ENCODE data around the gene CNN2.

DNA sequence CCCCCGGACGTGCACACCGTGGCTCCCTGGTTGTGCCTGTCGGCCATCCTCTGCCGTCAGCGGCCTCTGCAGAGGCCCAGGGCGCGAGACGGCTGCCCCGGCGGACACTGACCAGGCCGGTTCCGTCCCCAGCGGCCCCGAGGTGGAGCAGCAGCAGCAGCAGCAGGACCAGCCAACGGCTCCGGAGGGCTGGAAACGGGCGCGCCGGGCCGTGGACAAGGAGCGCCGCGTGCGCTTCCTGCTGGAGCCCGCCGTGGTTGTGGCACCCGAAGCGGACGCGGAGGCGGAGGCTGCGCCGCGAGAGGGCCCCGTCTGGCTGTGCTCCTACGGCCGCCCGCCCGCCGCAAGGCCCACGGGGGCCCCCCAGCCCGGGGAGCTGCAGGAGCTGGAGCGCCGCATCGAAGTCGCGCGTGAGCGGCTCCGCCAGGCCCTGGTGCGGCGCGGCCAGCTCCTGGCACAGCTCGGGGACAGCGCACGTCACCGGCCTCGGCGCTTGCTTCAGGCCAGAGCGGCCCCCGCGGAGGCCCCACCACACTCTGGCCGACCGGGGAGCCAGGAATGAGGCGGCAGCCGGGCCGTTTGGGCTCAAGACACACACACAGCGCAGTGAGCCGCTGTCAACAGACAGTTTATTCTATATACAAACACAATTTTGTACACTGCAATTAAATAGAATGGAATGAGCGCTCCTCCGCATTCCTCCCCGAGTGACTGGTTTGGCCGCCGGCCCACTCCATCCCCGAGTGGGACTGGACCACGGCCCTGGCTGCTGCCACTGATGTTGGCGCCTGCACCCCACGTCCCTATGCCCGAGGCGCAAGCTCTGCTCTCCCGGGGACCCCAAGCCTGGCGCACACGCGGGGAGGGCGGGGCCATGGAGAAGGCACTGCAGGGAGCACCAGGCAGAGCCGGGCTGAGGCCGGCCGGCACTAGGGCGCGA is 17.1 kb upstream of the CNN2 start:
- TF ChIP-seq POLR2A (IDR thresholded peaks at IDR 0.05), result no peak
- TF ChIP-seq, protein P1, sequence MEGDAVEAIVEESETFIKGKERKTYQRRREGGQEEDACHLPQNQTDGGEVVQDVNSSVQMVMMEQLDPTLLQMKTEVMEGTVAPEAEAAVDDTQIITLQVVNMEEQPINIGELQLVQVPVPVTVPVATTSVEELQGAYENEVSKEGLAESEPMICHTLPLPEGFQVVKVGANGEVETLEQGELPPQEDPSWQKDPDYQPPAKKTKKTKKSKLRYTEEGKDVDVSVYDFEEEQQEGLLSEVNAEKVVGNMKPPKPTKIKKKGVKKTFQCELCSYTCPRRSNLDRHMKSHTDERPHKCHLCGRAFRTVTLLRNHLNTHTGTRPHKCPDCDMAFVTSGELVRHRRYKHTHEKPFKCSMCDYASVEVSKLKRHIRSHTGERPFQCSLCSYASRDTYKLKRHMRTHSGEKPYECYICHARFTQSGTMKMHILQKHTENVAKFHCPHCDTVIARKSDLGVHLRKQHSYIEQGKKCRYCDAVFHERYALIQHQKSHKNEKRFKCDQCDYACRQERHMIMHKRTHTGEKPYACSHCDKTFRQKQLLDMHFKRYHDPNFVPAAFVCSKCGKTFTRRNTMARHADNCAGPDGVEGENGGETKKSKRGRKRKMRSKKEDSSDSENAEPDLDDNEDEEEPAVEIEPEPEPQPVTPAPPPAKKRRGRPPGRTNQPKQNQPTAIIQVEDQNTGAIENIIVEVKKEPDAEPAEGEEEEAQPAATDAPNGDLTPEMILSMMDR (IDR thresholded peaks at IDR 0.05), result no peak

Data from body of pancreas (tissue), 4 donors.